Measurements from ENCODE around the gene PDE6B. TPM values are rescaled to one million over a fixed set of nuclear protein-coding genes. Genes with fewer than 3 reads are reported as not detected.

Gene PDE6B
- total and polyA plus RNA-seq, 2 of the 13 experiments (the other 11 are each of a cell fraction or from before 2014, with no cell fraction given) = 0.38 to 0.40 TPM

DNA sequence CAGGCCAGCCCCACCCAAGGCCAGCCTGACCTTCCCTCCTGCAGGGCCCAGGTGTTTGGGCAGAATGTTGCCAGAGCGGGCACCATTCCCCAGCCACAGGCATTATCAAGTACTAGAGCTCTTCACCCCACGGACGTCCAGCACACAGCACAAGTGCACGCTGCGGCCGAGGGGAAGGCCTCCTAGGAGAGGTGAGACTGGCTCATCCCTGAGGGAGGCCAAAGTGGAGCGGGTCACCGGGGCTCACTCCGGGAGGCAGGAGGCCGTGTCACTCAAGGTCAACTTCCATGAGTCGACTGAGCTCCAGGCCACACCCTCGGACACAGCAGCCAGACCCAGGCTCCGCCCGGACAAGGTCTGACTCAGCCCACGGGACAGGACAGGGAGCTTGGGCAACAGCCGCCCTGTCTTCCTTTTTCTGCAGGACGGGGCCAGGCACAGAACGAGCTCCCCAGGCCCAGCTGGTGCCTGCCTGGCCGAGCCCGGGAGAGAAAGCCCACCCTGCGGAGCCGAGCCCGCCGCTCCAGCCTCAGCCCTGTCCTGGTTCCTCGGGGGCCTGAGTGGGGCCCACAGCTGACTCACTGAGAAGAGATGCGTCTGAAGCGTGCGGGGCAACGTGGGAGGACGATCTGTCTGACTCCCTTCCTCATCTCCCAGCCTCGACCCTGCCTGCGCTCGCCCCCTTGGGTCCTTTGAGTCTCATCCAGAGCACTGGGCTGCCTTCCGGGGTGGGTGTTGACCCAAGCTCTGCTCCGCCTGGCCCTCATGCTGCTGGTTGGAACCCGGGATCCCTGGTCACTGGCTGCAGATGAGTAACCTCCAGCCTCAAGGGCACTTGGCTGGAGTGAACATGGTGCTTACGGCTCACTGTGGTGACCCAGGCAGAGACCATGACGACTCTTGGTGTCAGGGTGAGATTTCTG lies 61.9 kb downstream of the PDE6B start (continued):
- TF ChIP-seq, protein P1, sequence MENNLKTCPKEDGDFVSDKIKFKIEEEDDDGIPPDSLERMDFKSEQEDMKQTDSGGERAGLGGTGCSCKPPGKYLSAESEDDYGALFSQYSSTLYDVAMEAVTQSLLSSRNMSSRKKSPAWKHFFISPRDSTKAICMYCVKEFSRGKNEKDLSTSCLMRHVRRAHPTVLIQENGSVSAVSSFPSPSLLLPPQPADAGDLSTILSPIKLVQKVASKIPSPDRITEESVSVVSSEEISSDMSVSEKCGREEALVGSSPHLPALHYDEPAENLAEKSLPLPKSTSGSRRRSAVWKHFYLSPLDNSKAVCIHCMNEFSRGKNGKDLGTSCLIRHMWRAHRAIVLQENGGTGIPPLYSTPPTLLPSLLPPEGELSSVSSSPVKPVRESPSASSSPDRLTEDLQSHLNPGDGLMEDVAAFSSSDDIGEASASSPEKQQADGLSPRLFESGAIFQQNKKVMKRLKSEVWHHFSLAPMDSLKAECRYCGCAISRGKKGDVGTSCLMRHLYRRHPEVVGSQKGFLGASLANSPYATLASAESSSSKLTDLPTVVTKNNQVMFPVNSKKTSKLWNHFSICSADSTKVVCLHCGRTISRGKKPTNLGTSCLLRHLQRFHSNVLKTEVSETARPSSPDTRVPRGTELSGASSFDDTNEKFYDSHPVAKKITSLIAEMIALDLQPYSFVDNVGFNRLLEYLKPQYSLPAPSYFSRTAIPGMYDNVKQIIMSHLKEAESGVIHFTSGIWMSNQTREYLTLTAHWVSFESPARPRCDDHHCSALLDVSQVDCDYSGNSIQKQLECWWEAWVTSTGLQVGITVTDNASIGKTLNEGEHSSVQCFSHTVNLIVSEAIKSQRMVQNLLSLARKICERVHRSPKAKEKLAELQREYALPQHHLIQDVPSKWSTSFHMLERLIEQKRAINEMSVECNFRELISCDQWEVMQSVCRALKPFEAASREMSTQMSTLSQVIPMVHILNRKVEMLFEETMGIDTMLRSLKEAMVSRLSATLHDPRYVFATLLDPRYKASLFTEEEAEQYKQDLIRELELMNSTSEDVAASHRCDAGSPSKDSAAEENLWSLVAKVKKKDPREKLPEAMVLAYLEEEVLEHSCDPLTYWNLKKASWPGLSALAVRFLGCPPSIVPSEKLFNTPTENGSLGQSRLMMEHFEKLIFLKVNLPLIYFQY (CRISPR knock-in tag; IDR thresholded peaks at IDR 0.05; ENCODE audit: borderline replicate concordance) = peak; percentile 54; the same call in 1 of the 2 replicates
- no peak for TF ChIP-seq ZNF768 (CRISPR knock-in tag; IDR thresholded peaks at IDR 0.05)
- peak; percentile 63; the same call in 1 of the 2 replicates for TF ChIP-seq ZNF556 (CRISPR knock-in tag; IDR thresholded peaks at IDR 0.05; ENCODE audit: borderline replicate concordance)
- 0 out of 2 replicates have a peak, but pooled peaks have one; percentile 4 for TF ChIP-seq CREB1 (IDR thresholded peaks at IDR 0.05)
- no peak for TF ChIP-seq CREB1 (CRISPR knock-in tag; IDR thresholded peaks at IDR 0.05)
- peak; percentile 70; the same call in 1 of the 2 replicates for TF ChIP-seq NKX3-1 (CRISPR knock-in tag; IDR thresholded peaks at IDR 0.05)
- 0 out of 2 replicates have a peak, but pooled peaks have one; percentile 61 for TF ChIP-seq ZNF317 (CRISPR knock-in tag; IDR thresholded peaks at IDR 0.05)
- TF ChIP-seq FOXP1 (IDR thresholded peaks at IDR 0.05) = no peak
- no peak for TF ChIP-seq FOXP1 (CRISPR knock-in tag; IDR thresholded peaks at IDR 0.05)
- TF ChIP-seq, protein P2, sequence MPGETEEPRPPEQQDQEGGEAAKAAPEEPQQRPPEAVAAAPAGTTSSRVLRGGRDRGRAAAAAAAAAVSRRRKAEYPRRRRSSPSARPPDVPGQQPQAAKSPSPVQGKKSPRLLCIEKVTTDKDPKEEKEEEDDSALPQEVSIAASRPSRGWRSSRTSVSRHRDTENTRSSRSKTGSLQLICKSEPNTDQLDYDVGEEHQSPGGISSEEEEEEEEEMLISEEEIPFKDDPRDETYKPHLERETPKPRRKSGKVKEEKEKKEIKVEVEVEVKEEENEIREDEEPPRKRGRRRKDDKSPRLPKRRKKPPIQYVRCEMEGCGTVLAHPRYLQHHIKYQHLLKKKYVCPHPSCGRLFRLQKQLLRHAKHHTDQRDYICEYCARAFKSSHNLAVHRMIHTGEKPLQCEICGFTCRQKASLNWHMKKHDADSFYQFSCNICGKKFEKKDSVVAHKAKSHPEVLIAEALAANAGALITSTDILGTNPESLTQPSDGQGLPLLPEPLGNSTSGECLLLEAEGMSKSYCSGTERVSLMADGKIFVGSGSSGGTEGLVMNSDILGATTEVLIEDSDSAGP (CRISPR knock-in tag; IDR thresholded peaks at IDR 0.05; ENCODE audit: borderline replicate concordance) = peak; percentile 79
- 0 out of 2 replicates have a peak, but pooled peaks have one; percentile 49 for TF ChIP-seq ZNF547 (CRISPR knock-in tag; IDR thresholded peaks at IDR 0.05)
- TF ChIP-seq, protein P3, sequence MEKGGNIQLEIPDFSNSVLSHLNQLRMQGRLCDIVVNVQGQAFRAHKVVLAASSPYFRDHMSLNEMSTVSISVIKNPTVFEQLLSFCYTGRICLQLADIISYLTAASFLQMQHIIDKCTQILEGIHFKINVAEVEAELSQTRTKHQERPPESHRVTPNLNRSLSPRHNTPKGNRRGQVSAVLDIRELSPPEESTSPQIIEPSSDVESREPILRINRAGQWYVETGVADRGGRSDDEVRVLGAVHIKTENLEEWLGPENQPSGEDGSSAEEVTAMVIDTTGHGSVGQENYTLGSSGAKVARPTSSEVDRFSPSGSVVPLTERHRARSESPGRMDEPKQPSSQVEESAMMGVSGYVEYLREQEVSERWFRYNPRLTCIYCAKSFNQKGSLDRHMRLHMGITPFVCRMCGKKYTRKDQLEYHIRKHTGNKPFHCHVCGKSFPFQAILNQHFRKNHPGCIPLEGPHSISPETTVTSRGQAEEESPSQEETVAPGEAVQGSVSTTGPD (CRISPR knock-in tag; IDR thresholded peaks at IDR 0.05) = no peak
- TF ChIP-seq POLR2AphosphoS2 (IDR thresholded peaks at IDR 0.05; ENCODE audit: low read depth, low read length) = no peak
- 0 out of 2 replicates have a peak, but pooled peaks have one; percentile 33 for TF ChIP-seq HOXA5 (CRISPR knock-in tag; IDR thresholded peaks at IDR 0.05)
- TF ChIP-seq SIN3A (IDR thresholded peaks at IDR 0.05; ENCODE audit: borderline replicate concordance, low read depth, low read length) = no peak
- TF ChIP-seq KLF15 (CRISPR knock-in tag; IDR thresholded peaks at IDR 0.05; ENCODE audit: borderline replicate concordance) = 0 out of 2 replicates have a peak, but pooled peaks have one; percentile 59
- TF ChIP-seq ZNF274 (CRISPR knock-in tag; IDR thresholded peaks at IDR 0.05) = peak; percentile 74
- no peak for TF ChIP-seq ZKSCAN1 (IDR thresholded peaks at IDR 0.05; ENCODE audit: low read length)
- TF ChIP-seq ZNF17 (CRISPR knock-in tag; IDR thresholded peaks at IDR 0.05) = no peak
- peak in 1 of 2 experiments; percentile 65; a peak in 2 of 4 replicates for TF ChIP-seq POLR2A (IDR thresholded peaks at IDR 0.05; ENCODE audit: insufficient read depth in 1 of 2, low read depth in 2 of 2, low read length in 2 of 2)
- peak; percentile 84 for TF ChIP-seq TAF1 (CRISPR knock-in tag; IDR thresholded peaks at IDR 0.05)
